Panc1 (cell line): ENCODE data around the gene ARHGAP12. TPM values are rescaled to one million over a fixed set of nuclear protein-coding genes. Genes with fewer than 3 reads are reported as not detected.

Experiments used
- ATAC-seq: fragments of 200-7000 bp; cut with Tn5 transposase; 2 replicates; pipeline ENCODE4 v1.9.1; 2020; ENCODE audit warnings: mild to moderate bottlenecking, moderate library complexity
- BruUV-seq: library from RNA; stranded (reverse); fragments of 400-500 nt; replicated peaks from 2 replicates; lab custom pipeline; 2021; lab: Mats Ljungman, UMichigan
- CTCF ChIA-PET: fragments of 300-600 bp; sonication (Branson Sonifier 250); formaldehyde crosslinking; loops from one replicate; lab custom pipeline; 2022; ENCODE audit warnings: antibody characterized with exemption; lab: Charles Lee
- POLR2A ChIA-PET: fragments of 300-600 bp; sonication (Branson Sonifier 250); formaldehyde crosslinking; loops from one replicate; lab custom pipeline; 2022; ENCODE audit warnings: antibody characterized with exemption; lab: Charles Lee
- DNase-seq: peaks from one replicate; pipeline ENCODE4 v3.0.0-alpha.2; 2010; ENCODE audit warnings: low read depth, low spot score
- H3K27ac ChIP-seq: 2 replicates; pipeline ENCODE4 v1.5.1; 2011; ENCODE audit warnings: mild to moderate bottlenecking, low read length, inconsistent platforms
- H3K27me3 ChIP-seq: fragments of 200-500 bp; sonication (Bioruptor generic); 2 replicates; pipeline ENCODE4 v1.6.0; 2014; ENCODE audit warnings: low read length, inconsistent platforms; ENCODE audit not compliant: control insufficient read depth, insufficient read depth
- H3K36me3 ChIP-seq: fragments of 200-500 bp; sonication (Bioruptor generic); 2 replicates; pipeline ENCODE4 v1.5.1; 2014; ENCODE audit warnings: inconsistent platforms, mild to moderate bottlenecking, low read length, moderate library complexity; ENCODE audit not compliant: control insufficient read depth, insufficient read depth
- H3K4me1 ChIP-seq: 2 replicates; pipeline ENCODE4 v1.5.1; 2011; ENCODE audit warnings: inconsistent platforms, mild to moderate bottlenecking, low read length, moderate library complexity; ENCODE audit not compliant: control insufficient read depth, insufficient read depth
- H3K4me3 ChIP-seq, 2 experiments: 2 replicates each; pipeline ENCODE4 v1.5.1; 2011 to 2012; ENCODE audit warnings: low read depth in 2 of 2, low read length in 2 of 2, mild to moderate bottlenecking in 2 of 2, inconsistent platforms in 1 of 2, moderate library complexity in 1 of 2
- H3K9me3 ChIP-seq: fragments of 200-500 bp; sonication (Bioruptor generic); 2 replicates; pipeline ENCODE4 v1.5.1; 2014; ENCODE audit warnings: low read depth, mild to moderate bottlenecking, inconsistent platforms, low read length, moderate library complexity; ENCODE audit not compliant: control insufficient read depth, insufficient read depth
- POLR2AphosphoS5 ChIP-seq: IDR thresholded peaks from 2 replicates; pipeline ENCODE4 v1.6.1; 2012; ENCODE audit warnings: mild to moderate bottlenecking, low read depth, low read length, moderate library complexity
- SIN3A ChIP-seq: IDR thresholded peaks from 2 replicates; pipeline ENCODE4 v1.6.1; 2012; ENCODE audit warnings: low read depth, mild to moderate bottlenecking, low read length, moderate library complexity, borderline replicate concordance; ENCODE audit not compliant: insufficient read depth
- TCF7L2 ChIP-seq: IDR thresholded peaks from 2 replicates; pipeline ENCODE4 v1.6.1; 2011; ENCODE audit warnings: mild to moderate bottlenecking, low read depth, low read length, inconsistent platforms
- in situ Hi-C: cut with HindIII; loops from 2 replicates; pipeline ENCODE4 v1.10.0; 2016; ENCODE audit warnings: low sequenced_read_pairs, low pct_unique_long_range_greater_than_20kb
- intact Hi-C: fragments of 100-400 bp; cut with micrococcal nuclease; formaldehyde crosslinking; loops from one replicate; pipeline ENCODE4 v1.10.0; 2022; ENCODE audit not compliant: unreplicated experiment
- total RNA-seq: library from RNA; stranded (reverse); gene quantifications from one replicate; pipeline ENCODE4 v1.2.1, GENCODE V29; 2021; ENCODE audit not compliant: unreplicated experiment
- TF ChIP-seq, protein P1 (sequence below): fragments of 450-650 bp; IDR thresholded peaks from 2 replicates; pipeline ENCODE4 v1.5.1; 2017; ENCODE audit warnings: mild to moderate bottlenecking
- TF ChIP-seq, protein P2 (sequence below), 2 experiments: IDR thresholded peaks; 2 replicates each; pipeline ENCODE4 v1.6.1; 2011 to 2012; ENCODE audit warnings: low read depth in 2 of 2, control low read depth in 1 of 2, low read length in 1 of 2, mild to moderate bottlenecking in 1 of 2, moderate library complexity in 1 of 2; ENCODE audit not compliant: insufficient read depth in 1 of 2

Gene ARHGAP12
- total RNA-seq, 1 experiment from 2014 or later, result 22.9 TPM

DNA sequence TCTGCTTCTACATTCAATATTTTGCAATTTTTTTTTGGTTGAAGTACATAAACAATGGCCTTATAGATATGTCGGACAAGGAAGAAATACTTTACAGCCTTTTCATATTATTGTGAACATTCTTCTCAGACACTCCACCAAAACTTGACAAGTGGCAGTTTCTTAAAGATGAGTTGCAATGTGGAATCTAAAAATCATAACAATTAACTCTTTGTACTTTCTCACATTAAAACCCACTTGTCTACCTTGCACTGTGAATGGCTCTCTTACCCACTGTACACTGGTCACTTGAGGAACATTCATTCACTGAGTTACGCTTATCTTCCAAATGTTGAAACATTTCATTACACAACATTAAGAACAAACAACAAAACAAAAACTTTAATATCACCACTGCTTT is 44.2 kb downstream of the ARHGAP12 start:
- intact Hi-C loops, result no loop called here
- peaks cover 17% of the 10 kb centered on the region for H3K4me1 ChIP-seq

DNA sequence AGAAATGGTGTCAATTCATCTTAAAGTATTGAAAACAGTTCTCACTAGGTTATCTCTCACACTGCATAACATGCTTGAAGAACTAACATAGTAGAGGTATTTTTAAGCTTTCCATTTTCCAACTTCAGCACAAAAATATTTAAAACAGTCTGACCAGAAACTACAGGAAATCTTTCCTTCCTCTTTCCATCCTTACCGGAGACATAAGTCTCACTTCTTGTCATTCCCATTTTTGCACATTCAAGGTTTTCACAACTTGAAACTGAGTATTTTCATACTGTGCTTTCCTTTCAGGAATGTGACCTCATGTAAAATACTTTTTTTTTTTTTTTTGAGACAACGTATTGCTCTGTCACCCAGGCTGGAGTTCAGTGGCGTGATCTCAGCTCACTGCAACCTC is 45.2 kb downstream of the ARHGAP12 start:
- TF ChIP-seq, protein P1, sequence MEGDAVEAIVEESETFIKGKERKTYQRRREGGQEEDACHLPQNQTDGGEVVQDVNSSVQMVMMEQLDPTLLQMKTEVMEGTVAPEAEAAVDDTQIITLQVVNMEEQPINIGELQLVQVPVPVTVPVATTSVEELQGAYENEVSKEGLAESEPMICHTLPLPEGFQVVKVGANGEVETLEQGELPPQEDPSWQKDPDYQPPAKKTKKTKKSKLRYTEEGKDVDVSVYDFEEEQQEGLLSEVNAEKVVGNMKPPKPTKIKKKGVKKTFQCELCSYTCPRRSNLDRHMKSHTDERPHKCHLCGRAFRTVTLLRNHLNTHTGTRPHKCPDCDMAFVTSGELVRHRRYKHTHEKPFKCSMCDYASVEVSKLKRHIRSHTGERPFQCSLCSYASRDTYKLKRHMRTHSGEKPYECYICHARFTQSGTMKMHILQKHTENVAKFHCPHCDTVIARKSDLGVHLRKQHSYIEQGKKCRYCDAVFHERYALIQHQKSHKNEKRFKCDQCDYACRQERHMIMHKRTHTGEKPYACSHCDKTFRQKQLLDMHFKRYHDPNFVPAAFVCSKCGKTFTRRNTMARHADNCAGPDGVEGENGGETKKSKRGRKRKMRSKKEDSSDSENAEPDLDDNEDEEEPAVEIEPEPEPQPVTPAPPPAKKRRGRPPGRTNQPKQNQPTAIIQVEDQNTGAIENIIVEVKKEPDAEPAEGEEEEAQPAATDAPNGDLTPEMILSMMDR, result no peak
- TF ChIP-seq SIN3A, result no peak
- no peak for TF ChIP-seq TCF7L2
- TF ChIP-seq, protein P2, sequence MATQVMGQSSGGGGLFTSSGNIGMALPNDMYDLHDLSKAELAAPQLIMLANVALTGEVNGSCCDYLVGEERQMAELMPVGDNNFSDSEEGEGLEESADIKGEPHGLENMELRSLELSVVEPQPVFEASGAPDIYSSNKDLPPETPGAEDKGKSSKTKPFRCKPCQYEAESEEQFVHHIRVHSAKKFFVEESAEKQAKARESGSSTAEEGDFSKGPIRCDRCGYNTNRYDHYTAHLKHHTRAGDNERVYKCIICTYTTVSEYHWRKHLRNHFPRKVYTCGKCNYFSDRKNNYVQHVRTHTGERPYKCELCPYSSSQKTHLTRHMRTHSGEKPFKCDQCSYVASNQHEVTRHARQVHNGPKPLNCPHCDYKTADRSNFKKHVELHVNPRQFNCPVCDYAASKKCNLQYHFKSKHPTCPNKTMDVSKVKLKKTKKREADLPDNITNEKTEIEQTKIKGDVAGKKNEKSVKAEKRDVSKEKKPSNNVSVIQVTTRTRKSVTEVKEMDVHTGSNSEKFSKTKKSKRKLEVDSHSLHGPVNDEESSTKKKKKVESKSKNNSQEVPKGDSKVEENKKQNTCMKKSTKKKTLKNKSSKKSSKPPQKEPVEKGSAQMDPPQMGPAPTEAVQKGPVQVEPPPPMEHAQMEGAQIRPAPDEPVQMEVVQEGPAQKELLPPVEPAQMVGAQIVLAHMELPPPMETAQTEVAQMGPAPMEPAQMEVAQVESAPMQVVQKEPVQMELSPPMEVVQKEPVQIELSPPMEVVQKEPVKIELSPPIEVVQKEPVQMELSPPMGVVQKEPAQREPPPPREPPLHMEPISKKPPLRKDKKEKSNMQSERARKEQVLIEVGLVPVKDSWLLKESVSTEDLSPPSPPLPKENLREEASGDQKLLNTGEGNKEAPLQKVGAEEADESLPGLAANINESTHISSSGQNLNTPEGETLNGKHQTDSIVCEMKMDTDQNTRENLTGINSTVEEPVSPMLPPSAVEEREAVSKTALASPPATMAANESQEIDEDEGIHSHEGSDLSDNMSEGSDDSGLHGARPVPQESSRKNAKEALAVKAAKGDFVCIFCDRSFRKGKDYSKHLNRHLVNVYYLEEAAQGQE (IDR thresholded peaks at IDR 0.05; ENCODE audit: insufficient read depth in 1 of 2, low read depth in 2 of 2, low read length in 1 of 2), result no peak
- TF ChIP-seq POLR2AphosphoS5, result no peak
- DNase-seq (no peak), ATAC-seq (no peak)
- H3K4me1 ChIP-seq, result peaks cover 16% of the 10 kb centered on the region
- intact Hi-C loops (no loop called here), in situ Hi-C loops (no loop called here)
- H3K4me3 ChIP-seq, result no peak overlapping the region
- H3K9me3 ChIP-seq, result no peaks in the 10 kb centered on the region
- POLR2A ChIA-PET, result no interaction called here
- H3K36me3 ChIP-seq, result no peaks in the 10 kb centered on the region
- no peaks in the 10 kb centered on the region for H3K27me3 ChIP-seq
- H3K27ac ChIP-seq, result no peak overlapping the region
- BruUV-seq, result no TSS peak
- CTCF ChIA-PET, result no interaction called here

More for the DNA sequence above, 44.2 kb downstream of the ARHGAP12 start:
- no peak for ATAC-seq
- Histone ChIP-seq H3K27me3 (no peaks in the 10 kb centered on the region), H3K27ac (no peak overlapping the region), H3K4me3 (no peak overlapping the region), H3K9me3 (no peaks in the 10 kb centered on the region), H3K36me3 (no peaks in the 10 kb centered on the region)
- no peak for DNase-seq
- no peak for TF ChIP-seq TCF7L2
- TF ChIP-seq, protein P2 (IDR thresholded peaks at IDR 0.05; ENCODE audit: insufficient read depth in 1 of 2, low read depth in 2 of 2, low read length in 1 of 2), result no peak
- TF ChIP-seq POLR2AphosphoS5, result no peak
- TF ChIP-seq, protein P1, result no peak
- TF ChIP-seq SIN3A, result no peak
- POLR2A ChIA-PET, result no interaction called here
- CTCF ChIA-PET, result no interaction called here
- in situ Hi-C loops, result no loop called here
- BruUV-seq, result TSS peak; percentile 24
